PC-3 (cell line): Measurements from ENCODE around the gene TMCC3. TPM values are rescaled to one million over a fixed set of nuclear protein-coding genes. Genes with fewer than 3 reads are reported as not detected.

ENCODE experiments used
- ATAC-seq: fragments of 200-7000 bp; cut with Tn5 transposase; 2 replicates; pipeline ENCODE4 v1.9.1; 2020; ENCODE audit warnings: mild to moderate bottlenecking, moderate library complexity
- BruUV-seq: library from RNA; stranded (reverse); fragments of 400-500 nt; replicated peaks from 2 replicates; lab custom pipeline; 2021; lab: Mats Ljungman, UMichigan
- CTCF ChIA-PET: fragments of 300-600 bp; sonication (Branson Sonifier 250); formaldehyde crosslinking; loops from one replicate; lab custom pipeline; 2022; ENCODE audit warnings: antibody characterized with exemption; lab: Charles Lee
- POLR2A ChIA-PET: fragments of 300-600 bp; sonication (Branson Sonifier 250); formaldehyde crosslinking; loops from one replicate; lab custom pipeline; 2022; ENCODE audit warnings: antibody characterized with exemption; ENCODE audit not compliant: unreplicated experiment; lab: Charles Lee
- DNase-seq: peaks from one replicate; pipeline ENCODE4 v3.0.0-alpha.2; 2015
- H2AFZ ChIP-seq: fragments of 300-600 bp; sonication (generic); 2 replicates; pipeline ENCODE4 v1.6.0; 2016; ENCODE audit warnings: antibody characterized with exemption, low read length
- H3F3A ChIP-seq: fragments of 300-600 bp; sonication (generic); one replicate; pipeline ENCODE4 v1.6.0; 2017; ENCODE audit warnings: antibody characterized with exemption, low read length, control low read depth, mild to moderate bottlenecking; ENCODE audit not compliant: unreplicated experiment
- H3K27ac ChIP-seq: fragments of 300-600 bp; sonication (generic); 2 replicates; pipeline ENCODE4 v1.5.1; 2016; ENCODE audit warnings: mild to moderate bottlenecking, low read length
- H3K27me3 ChIP-seq: fragments of 300-600 bp; sonication (generic); 2 replicates; pipeline ENCODE4 v1.6.1; 2016; ENCODE audit warnings: low read length, mixed read lengths
- H3K36me3 ChIP-seq: fragments of 300-600 bp; sonication (generic); 2 replicates; pipeline ENCODE4 v1.6.1; 2016; ENCODE audit warnings: low read depth, mixed run types, low read length, mixed read lengths
- H3K4me1 ChIP-seq: fragments of 300-600 bp; sonication (generic); 2 replicates; pipeline ENCODE4 v1.5.1; 2016; ENCODE audit warnings: low read length; ENCODE audit not compliant: insufficient read depth
- H3K4me2 ChIP-seq: fragments of 300-600 bp; sonication (generic); 2 replicates; pipeline ENCODE4 v1.6.0; 2016; ENCODE audit warnings: low read length
- H3K4me3 ChIP-seq: fragments of 300-600 bp; sonication (generic); 2 replicates; pipeline ENCODE4 v1.5.1; 2016; ENCODE audit warnings: mild to moderate bottlenecking, low read length, mixed read lengths
- H3K79me2 ChIP-seq: fragments of 300-600 bp; sonication (generic); 2 replicates; pipeline ENCODE4 v1.6.1; 2017; ENCODE audit warnings: low read length, mixed read lengths
- H3K9ac ChIP-seq: fragments of 300-600 bp; sonication (generic); 2 replicates; pipeline ENCODE4 v1.6.0; 2016; ENCODE audit warnings: mild to moderate bottlenecking, low read length
- H3K9me2 ChIP-seq: fragments of 300-600 bp; sonication (generic); replicated peaks from 2 replicates; pipeline ENCODE4 v1.6.1; 2016; ENCODE audit warnings: mixed run types, low read length, mixed read lengths
- H3K9me3 ChIP-seq: fragments of 300-600 bp; sonication (generic); 2 replicates; pipeline ENCODE4 v1.6.1; 2016; ENCODE audit warnings: low read length, mixed read lengths
- H4K20me1 ChIP-seq: fragments of 300-600 bp; sonication (generic); 2 replicates; pipeline ENCODE4 v1.6.1; 2016; ENCODE audit warnings: low read length, mixed read lengths
- CTCF ChIP-seq: fragments of 300-600 bp; sonication (generic); conservative IDR thresholded peaks from 2 replicates; pipeline ENCODE4 v1.5.1; 2017; ENCODE audit warnings: antibody characterized with exemption, low read depth, mild to moderate bottlenecking, low read length
- EZH2 ChIP-seq: fragments of 300-600 bp; sonication (generic); IDR thresholded peaks from one replicate; pipeline ENCODE4 v1.6.1; 2017; ENCODE audit warnings: antibody characterized with exemption, mild to moderate bottlenecking, low read length; ENCODE audit not compliant: unreplicated experiment
- EZH2phosphoT487 ChIP-seq: fragments of 300-600 bp; sonication (generic); IDR thresholded peaks from 2 replicates; pipeline ENCODE4 v1.6.1; 2018; ENCODE audit warnings: mild to moderate bottlenecking, antibody characterized with exemption, low read length, borderline replicate concordance
- intact Hi-C: fragments of 100-400 bp; cut with micrococcal nuclease; formaldehyde crosslinking; loops from 2 replicates; pipeline ENCODE4 v1.9.0; 2023
- total RNA-seq: library from RNA; depleted of rRNA; stranded (reverse); fragments of >200 nt; gene quantifications from 2 replicates; pipeline ENCODE4 v1.2.3, GENCODE V29; 2014

Gene TMCC3
- total RNA-seq, 1 experiment from 2014 or later: 6.5 TPM

GRCh38 chr12:94679554-94680195 is 29.3 kb upstream of the TMCC3 start:
- Histone ChIP-seq H2AFZ (no peak overlapping the region), H3K4me3 (no peak overlapping the region), H3K9ac (no peak overlapping the region), H3K27ac (no peak overlapping the region), H3F3A (no peaks in the 10 kb centered on the region), H4K20me1 (no peaks in the 10 kb centered on the region), H3K27me3 (no peaks in the 10 kb centered on the region), H3K36me3 (no peaks in the 10 kb centered on the region), H3K4me1 (no peaks in the 10 kb centered on the region), H3K9me3 (no peaks in the 10 kb centered on the region), H3K4me2 (no peak overlapping the region), H3K79me2 (no peaks in the 10 kb centered on the region), H3K9me2 (no peaks in the 10 kb centered on the region)
- ChIA-PET POLR2A (no interaction called here), CTCF (no interaction called here)
- BruUV-seq: no TSS peak
- ATAC-seq (no peak), DNase-seq (no peak)
- intact Hi-C loops: no loop called here
- no peak for TF ChIP-seq EZH2
- no peak for TF ChIP-seq EZH2phosphoT487

- Histone ChIP-seq H4K20me1 (no peaks in the 10 kb centered on the region), H2AFZ (no peak overlapping the region), H3K4me3 (no peak overlapping the region), H3K9me2 (no peaks in the 10 kb centered on the region), H3K79me2 (no peaks in the 10 kb centered on the region), H3K27ac (no peak overlapping the region), H3K4me1 (no peaks in the 10 kb centered on the region), H3K9me3 (no peaks in the 10 kb centered on the region), H3F3A (no peaks in the 10 kb centered on the region), H3K36me3 (no peaks in the 10 kb centered on the region), H3K9ac (no peak overlapping the region), H3K27me3 (no peaks in the 10 kb centered on the region), H3K4me2 (no peak overlapping the region)
- intact Hi-C loops: no loop called here
- BruUV-seq: no TSS peak
- ChIA-PET POLR2A (no interaction called here), CTCF (no interaction called here)
- TF ChIP-seq CTCF (no peak), EZH2 (no peak), EZH2phosphoT487 (no peak)
- DNase-seq: no peak
- no peak for ATAC-seq
Observed at GRCh38 chr12:94678849-94679248, 28.5 kb upstream of the TMCC3 start.

GRCh38 chr12:94678379-94678778 is 28.0 kb upstream of the TMCC3 start:
- POLR2A ChIA-PET: no interaction called here
- H2AFZ ChIP-seq: no peak overlapping the region
- H3K9ac ChIP-seq: no peak overlapping the region

More at GRCh38 chr12:94678379-94678778, 28.0 kb upstream of the TMCC3 start:
- no peaks in the 10 kb centered on the region for H4K20me1 ChIP-seq
- H3K27ac ChIP-seq: no peak overlapping the region
- no peaks in the 10 kb centered on the region for H3K9me3 ChIP-seq
- no peaks in the 10 kb centered on the region for H3K36me3 ChIP-seq
- TF ChIP-seq EZH2phosphoT487 (no peak), EZH2 (no peak), CTCF (no peak)
- H3F3A ChIP-seq: no peaks in the 10 kb centered on the region
- no peak overlapping the region for H3K4me2 ChIP-seq
- no peak overlapping the region for H3K4me3 ChIP-seq
- H3K27me3 ChIP-seq: no peaks in the 10 kb centered on the region
- ATAC-seq (no peak), DNase-seq (no peak)
- no peaks in the 10 kb centered on the region for H3K79me2 ChIP-seq
- H3K4me1 ChIP-seq: no peaks in the 10 kb centered on the region
- no TSS peak for BruUV-seq
- CTCF ChIA-PET: interaction anchor here (0.5 kb wide), 1 partner anchor 24 kb away, joined by 7 read pairs; no protein-coding TSS in a partner anchor
- intact Hi-C loops: no loop called here
- H3K9me2 ChIP-seq: no peaks in the 10 kb centered on the region
